Thymus (tissue), 11 donors: ENCODE data around the gene CACNA2D1. TPM values are rescaled to one million over a fixed set of nuclear protein-coding genes. Genes with fewer than 3 reads are reported as not detected.

Experiments
- DNase-seq, 9 donors: peaks; one replicate each; pipeline ENCODE4 v3.0.0-alpha.2; 2013; ENCODE audit warnings: low spot score in 9 of 9, low read depth in 6 of 9, missing footprints in 1 of 9
- H3K27ac ChIP-seq, 2 donors: one replicate each; pipeline ENCODE4 v1.5.1; 2013; ENCODE audit warnings: control low read depth in 1 of 2, low read depth in 1 of 2, low read length in 1 of 2, mild to moderate bottlenecking in 1 of 2, moderate library complexity in 1 of 2
- H3K27me3 ChIP-seq, 2 donors: one replicate each; pipeline ENCODE4 v1.5.1; 2013; ENCODE audit warnings: low read length in 1 of 2; ENCODE audit not compliant: control insufficient read depth in 2 of 2, insufficient read depth in 1 of 2
- H3K36me3 ChIP-seq, 2 donors: one replicate each; pipeline ENCODE4 v1.5.1; 2013; ENCODE audit warnings: low read length in 1 of 2, mild to moderate bottlenecking in 1 of 2, moderate library complexity in 1 of 2; ENCODE audit not compliant: control insufficient read depth in 2 of 2, insufficient read depth in 2 of 2
- H3K4me1 ChIP-seq, 2 donors: one replicate each; pipeline ENCODE4 v1.5.1; 2013; ENCODE audit warnings: low read length in 2 of 2; ENCODE audit not compliant: control insufficient read depth in 2 of 2, insufficient read depth in 2 of 2
- H3K4me3 ChIP-seq, 2 donors: one replicate each; pipeline ENCODE4 v1.5.1; 2013; ENCODE audit warnings: low read length in 2 of 2, control low read depth in 1 of 2, mild to moderate bottlenecking in 1 of 2
- H3K9me3 ChIP-seq, 2 donors: one replicate each; pipeline ENCODE4 v1.5.1; 2013; ENCODE audit warnings: low read length in 1 of 2, mild to moderate bottlenecking in 1 of 2; ENCODE audit not compliant: control insufficient read depth in 2 of 2, insufficient read depth in 1 of 2
- WGBS: extraction: QIAGEN DNeasy Blood & Tissue Kit; methylation state at CpG from one replicate; pipeline ENCODE4 v1.1.7; 2013; 5-methylcytosine and 5-hydroxymethylcytosine counted together
- polyA plus RNA-seq: library from polyadenylated mRNA; stranded (reverse); fragments of 200-250 nt; gene quantifications from one replicate; pipeline ENCODE4 v1.2.3, GENCODE V29; 2013
- total RNA-seq: library from RNA; stranded (reverse); fragments of 120-200 nt; gene quantifications from one replicate; pipeline ENCODE4 v1.2.4, GENCODE V29; 2013
- donor health status: healthy.

The CACNA2D1 gene
- total and polyA plus RNA-seq, 2 donors, result 5.7 to 8.4 TPM

DNA sequence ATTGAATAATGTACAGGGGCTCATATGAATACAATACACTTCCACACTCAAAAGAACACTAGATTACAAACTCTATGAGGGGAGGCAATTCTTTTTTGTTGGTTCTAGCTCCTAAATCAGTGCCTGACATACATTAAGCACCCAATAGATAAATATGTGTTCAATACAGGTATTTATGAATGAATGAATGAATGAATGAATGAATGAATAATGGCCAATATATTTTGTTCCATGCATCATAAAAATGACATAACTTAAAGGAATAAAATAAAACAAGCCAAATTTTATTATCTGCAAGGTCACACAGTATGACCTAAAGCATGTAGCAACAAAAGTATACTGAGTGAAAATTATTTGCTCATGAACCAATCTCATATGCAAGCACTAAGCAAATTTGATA is 168.9 kb downstream of the CACNA2D1 start:
- DNase-seq, result no peak
- no peaks in the 10 kb centered on the region for H3K36me3 ChIP-seq

GRCh38 chr7:82273886-82274285 is 169.7 kb downstream of the CACNA2D1 start:
- Histone ChIP-seq H3K36me3 (no peaks in the 10 kb centered on the region), H3K4me3 (no peak overlapping the region), H3K4me1 (no peaks in the 10 kb centered on the region), H3K9me3 (no peaks in the 10 kb centered on the region), H3K27ac (no peak overlapping the region), H3K27me3 (no peaks in the 10 kb centered on the region)
- 80% methylated on average over 3 of the region's 3 CpGs for WGBS
- no peak for DNase-seq

More for the DNA sequence above, 168.9 kb downstream of the CACNA2D1 start:
- Histone ChIP-seq H3K27me3 (no peaks in the 10 kb centered on the region), H3K27ac (no peak overlapping the region), H3K4me1 (no peaks in the 10 kb centered on the region), H3K9me3 (no peaks in the 10 kb centered on the region), H3K4me3 (no peak overlapping the region)

DNA sequence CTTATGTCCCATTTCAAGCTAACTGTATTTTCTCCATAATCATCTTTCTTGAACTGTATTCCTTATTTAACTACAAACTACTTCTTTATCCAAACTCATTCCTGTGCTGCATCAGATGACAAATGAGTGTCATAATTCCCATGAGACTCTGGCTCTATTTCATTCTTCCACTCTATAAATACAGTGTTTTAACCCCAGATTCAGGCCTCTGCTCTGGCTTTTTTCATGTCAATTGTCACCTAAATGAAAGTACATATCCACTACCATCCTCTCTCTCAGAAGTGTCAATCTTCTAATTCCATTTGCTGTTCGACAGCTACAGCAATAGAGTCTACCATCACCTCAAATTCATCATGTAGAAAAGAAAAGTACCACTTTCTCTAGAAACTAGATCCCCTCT is 172.7 kb downstream of the CACNA2D1 start:
- 90% methylated on average over 1 of the region's 1 CpG for WGBS
- Histone ChIP-seq H3K27ac (no peak overlapping the region), H3K4me1 (no peaks in the 10 kb centered on the region), H3K9me3 (no peaks in the 10 kb centered on the region), H3K4me3 (no peak overlapping the region), H3K36me3 (no peaks in the 10 kb centered on the region), H3K27me3 (no peaks in the 10 kb centered on the region)
- DNase-seq, result no peak

DNA sequence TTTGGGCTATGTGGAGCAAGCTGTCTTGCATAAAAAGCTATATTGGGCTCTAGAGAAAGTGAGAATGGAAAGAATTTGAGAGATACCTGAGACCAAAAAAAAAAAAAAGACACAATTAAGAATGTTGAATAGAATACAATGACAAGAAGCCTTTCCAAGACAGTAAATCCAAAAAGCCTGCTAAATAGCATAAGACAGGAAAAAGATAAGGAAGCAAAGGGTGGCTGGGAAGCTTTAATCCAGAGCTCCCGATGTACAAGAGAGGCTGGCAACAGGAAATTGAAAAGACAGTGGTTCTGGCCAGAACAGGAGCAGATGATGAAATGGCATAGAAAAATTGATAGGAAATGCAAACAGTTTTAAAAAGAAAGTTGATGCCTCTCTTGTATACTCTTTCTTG is 174.9 kb downstream of the CACNA2D1 start:
- H3K9me3 ChIP-seq, result no peaks in the 10 kb centered on the region
- H3K27ac ChIP-seq, result no peak overlapping the region
- no peaks in the 10 kb centered on the region for H3K36me3 ChIP-seq
- no peak for DNase-seq
- H3K4me3 ChIP-seq, result no peak overlapping the region
- no peaks in the 10 kb centered on the region for H3K27me3 ChIP-seq
- 40% methylated on average over 1 of the region's 1 CpG for WGBS
- H3K4me1 ChIP-seq, result no peaks in the 10 kb centered on the region

DNA sequence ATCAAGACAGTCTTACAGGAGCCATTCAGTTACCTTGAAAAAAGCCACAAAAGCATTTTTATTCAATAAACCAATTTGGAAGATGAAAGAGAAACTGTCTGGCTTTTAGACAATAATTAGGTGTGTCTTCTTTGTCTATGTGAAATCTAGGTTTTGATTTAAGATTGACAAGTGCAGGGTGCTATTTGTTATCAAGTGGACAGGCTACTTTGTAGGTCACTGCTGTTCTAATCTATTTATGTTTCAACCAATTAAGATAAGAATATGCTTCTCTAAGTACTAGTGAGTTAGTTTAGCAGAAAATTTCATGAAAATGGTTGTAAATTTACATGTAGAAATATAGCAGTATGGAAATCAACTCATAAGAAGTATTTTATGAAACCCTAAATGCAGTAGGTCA is 177.5 kb downstream of the CACNA2D1 start:
- H3K27ac ChIP-seq, result no peak overlapping the region
- no peak overlapping the region for H3K4me3 ChIP-seq
- H3K9me3 ChIP-seq, result no peaks in the 10 kb centered on the region
- no peaks in the 10 kb centered on the region for H3K4me1 ChIP-seq
- no peaks in the 10 kb centered on the region for H3K36me3 ChIP-seq
- H3K27me3 ChIP-seq, result no peaks in the 10 kb centered on the region
- no peak for DNase-seq

DNA sequence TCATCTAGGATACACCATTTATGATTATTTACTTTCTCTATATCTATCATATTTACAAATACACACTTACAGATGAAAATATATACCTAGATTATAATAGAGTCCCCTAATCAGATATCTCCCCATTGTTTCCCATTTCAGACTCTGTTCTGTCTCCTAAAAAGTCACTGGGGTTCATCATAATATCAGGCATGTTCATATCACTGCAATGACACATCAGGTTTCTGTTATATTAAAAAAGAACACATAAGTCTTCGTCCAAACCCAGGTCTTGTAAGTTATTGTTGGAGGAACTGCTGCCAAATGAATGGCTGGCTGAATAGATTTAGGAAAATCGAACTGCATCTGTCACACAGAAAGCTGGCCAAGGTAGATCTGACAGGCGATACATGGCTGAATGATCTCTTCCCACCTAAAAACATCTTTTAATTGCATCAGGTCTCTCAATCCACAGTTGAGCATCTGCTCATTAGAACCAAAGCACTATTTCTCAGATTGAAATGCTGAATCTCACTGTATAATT is 178.7 kb downstream of the CACNA2D1 start:
- 88% methylated on average over 3 of the region's 3 CpGs for WGBS
- H3K36me3 ChIP-seq, result no peaks in the 10 kb centered on the region
- H3K4me1 ChIP-seq, result no peaks in the 10 kb centered on the region
- no peaks in the 10 kb centered on the region for H3K9me3 ChIP-seq
- no peak for DNase-seq
- H3K27ac ChIP-seq, result no peak overlapping the region
- H3K4me3 ChIP-seq, result no peak overlapping the region
- no peaks in the 10 kb centered on the region for H3K27me3 ChIP-seq

DNA sequence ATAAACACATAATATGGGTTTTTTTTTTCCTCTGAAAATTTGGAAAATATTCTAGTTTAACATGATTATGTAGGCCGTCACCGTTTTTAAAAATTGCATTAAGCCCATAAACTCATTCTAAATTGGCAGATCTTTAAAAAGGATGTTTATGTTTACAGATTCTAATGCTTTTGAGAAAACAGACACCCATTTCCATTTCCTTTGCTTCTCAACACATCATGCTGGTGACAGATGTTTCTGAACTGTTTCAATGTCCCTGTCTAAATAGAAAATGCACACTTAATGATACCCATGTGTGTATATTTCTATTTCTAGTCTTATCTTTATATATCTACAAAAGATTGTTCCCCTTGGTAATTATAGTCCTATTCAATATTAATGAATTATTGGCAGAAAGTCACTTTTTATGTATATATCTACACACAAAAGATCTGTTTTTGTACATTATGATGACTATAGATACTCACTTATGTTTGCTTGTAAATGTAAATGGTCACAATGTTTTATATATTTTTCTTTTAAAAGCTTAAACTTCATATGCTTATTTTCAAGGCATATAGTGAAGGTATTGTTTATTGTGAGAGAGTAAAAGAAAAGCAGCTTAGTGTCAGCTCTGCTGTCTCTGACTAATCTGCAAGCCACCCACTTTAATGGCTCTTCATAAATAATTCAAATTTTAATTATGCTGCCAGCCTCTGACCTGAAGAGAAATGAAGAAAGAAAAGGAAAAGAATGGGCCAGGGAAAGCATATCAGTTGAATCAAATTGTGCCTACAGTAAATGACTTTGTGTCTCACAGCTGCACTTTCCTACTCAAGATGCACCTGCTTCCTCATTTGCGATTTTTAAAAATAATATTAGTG is 179.4 kb downstream of the CACNA2D1 start:
- no peak for DNase-seq
- H3K27ac ChIP-seq, result no peak overlapping the region
- H3K4me3 ChIP-seq, result no peak overlapping the region
- no peaks in the 10 kb centered on the region for H3K27me3 ChIP-seq
- H3K4me1 ChIP-seq, result no peaks in the 10 kb centered on the region
- WGBS, result 90% methylated on average over 3 of the region's 3 CpGs
- H3K9me3 ChIP-seq, result no peaks in the 10 kb centered on the region
- H3K36me3 ChIP-seq, result no peaks in the 10 kb centered on the region

- Histone ChIP-seq H3K27me3 (no peaks in the 10 kb centered on the region), H3K36me3 (no peaks in the 10 kb centered on the region), H3K9me3 (no peaks in the 10 kb centered on the region), H3K4me1 (no peaks in the 10 kb centered on the region), H3K4me3 (no peak overlapping the region), H3K27ac (no peak overlapping the region)
- DNase-seq, result no peak
- 86% methylated on average over 2 of the region's 2 CpGs for WGBS
These were observed 185.4 kb downstream of the CACNA2D1 start for GRCh38 chr7:82258181-82258580.

DNA sequence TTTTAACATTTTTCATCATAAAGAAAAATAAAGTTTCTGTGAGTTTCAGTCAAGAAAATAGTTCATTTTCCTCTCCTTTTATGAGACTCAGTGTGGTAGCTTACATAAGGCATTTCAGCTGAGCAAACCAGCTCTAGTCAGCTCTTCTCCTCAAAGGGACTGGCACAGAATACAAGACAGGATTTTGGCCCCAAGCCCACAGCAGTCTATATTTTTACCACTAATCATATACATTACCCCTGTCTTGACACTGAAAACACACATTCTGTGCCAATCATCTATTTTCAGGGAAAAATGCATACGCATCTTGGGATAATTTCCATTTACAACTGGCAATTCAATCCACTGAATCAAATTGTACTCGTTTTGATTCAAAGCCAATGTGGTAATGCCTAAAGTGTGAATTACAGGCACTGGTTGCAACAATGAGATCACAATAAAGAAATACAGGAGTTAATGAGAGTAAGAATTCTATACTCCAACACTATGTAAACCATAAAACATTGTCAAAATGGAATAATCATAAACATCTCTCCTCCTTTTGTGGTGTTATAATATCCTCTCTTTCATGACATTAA is 186.4 kb downstream of the CACNA2D1 start:
- H3K36me3 ChIP-seq, result no peaks in the 10 kb centered on the region
- H3K27me3 ChIP-seq, result no peaks in the 10 kb centered on the region
- H3K27ac ChIP-seq, result no peak overlapping the region
- no peaks in the 10 kb centered on the region for H3K4me1 ChIP-seq
- WGBS, result 93% methylated on average over 2 of the region's 2 CpGs
- no peak for DNase-seq
- H3K4me3 ChIP-seq, result no peak overlapping the region
- no peaks in the 10 kb centered on the region for H3K9me3 ChIP-seq
